CD4-positive, alpha-beta T cell treated with Interleukin-4 for 1 hour (primary cell): ENCODE results near the gene CD37.
"Not testable (repeated sequence)": the region's sequence is repeated elsewhere in the genome, so short reads cannot be mapped to it uniquely, and the experiment has no call there.

Source experiments
- DNase-seq, 2 donors: peaks; one replicate each; pipeline ENCODE4 v3.0.0-alpha.2; 2020 to 2022

Gene CD37

DNA sequence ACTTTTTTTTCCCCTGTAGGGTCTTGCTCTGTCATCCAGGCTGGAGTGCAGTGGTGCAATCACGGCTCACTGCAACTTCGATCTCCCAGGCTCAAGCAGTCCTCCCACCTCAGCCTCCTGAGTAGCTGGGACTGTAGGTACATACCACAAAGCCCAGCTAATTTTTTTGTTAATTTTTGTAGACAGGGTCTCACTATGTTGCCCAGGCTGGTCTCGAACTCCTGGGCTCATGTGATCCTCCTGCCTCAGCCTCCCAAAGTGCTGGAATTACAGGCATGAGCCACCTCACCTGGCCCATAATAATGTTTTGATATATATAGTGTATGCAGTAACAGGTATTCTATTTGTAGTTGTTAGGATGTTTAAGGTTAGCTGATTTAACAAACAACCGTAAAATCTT is 4.0 kb upstream of the CD37 start:
- DNase-seq, result not testable (repeated sequence)

DNA sequence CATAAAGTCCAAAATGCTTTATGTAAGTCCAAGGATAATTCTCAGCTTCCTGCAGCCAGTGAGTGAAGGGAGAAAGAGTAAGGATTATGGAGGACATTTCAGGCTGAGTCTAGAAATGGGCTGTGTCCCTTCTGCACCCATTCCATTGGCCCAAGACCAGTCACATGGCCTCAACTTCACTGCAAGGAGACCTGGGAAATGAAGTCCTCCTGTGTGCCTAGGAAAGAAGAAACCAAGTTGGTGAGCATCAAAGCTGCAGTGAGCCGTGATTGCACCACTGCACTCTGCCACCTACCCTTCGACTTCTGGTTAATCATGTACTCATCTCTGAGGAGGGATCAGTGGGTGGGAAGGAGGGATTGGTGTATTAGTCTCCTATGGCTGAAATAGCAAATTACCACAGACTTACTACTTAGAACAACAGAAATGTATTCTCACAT is 3.6 kb upstream of the CD37 start:
- peak; percentile 75 to 79 for DNase-seq

DNA sequence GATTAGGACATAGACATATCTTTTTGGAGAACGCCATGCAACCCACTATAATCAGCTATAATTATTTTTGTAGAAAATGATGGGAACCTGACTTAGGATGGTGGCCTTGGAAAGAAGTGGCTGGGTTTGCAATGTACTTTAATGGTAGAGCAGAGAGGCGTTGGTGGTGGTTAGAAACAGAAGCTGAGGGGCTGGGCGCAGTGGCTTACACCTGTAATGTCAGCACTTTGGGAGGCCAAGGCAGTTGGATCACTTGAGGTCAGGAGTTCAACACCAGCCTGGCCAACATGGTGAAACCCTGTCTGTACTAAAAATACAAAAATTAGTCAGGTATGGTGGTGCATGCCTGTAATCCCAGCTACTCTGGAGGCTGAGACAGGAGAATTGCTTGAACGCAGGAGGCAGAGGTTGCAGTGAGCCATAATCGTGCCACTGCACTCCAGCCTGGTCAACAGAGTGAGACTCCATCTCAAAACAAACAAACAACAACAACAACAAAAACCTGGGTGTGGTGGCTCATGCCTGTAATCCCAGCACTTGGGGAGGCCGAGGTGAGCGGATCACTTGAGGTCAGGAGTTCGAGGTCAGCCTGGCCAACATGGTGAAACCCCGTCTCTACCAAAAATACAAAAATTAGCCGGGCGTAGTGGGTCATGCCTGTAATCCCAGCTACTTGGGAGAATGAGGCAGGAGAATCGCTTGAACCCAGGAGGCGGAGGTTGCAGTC is 2.4 kb upstream of the CD37 start:
- DNase-seq, result not testable (repeated sequence)

DNA sequence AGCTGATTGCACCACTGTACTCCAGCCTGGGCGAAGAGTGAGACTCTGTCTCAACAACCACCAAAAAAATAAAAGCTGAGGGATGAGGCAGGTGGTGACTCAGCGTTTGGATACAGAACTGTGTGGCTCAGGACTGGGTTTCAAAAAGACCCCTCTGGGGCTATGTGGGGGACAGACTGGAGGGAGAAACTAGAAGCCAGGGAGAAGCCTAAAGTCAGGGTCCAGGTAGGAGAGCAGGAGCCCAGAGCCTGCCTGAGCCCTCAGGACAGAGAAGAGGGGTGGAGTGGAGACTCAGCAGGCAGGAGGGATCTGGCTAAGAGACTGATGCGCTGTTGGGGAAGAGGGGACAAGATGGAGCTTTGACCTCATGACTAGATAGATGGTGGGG is 1.8 kb upstream of the CD37 start:
- no peak for DNase-seq

DNA sequence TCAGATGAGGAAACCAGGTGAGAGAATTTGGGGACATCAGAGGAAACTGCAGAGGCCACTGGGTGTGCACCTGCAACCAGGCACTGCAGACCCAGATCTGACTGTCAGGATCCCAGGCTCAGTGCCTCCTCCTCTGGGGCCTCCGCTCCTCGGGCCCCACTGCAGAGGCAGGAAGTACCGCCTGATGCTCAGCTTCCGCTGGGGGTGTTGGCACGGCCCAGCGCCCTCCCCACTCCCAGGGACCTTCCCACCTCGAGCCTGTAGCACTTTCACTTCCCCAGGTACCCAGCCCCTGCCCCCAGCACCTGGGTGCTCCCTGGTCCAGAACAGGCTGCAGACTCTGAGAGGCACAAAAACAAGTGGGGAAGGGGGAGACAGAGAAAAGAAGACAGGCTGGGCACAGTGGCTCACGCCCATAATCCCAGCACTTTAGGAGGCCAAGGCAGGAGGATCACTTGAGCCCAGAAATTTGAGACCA is 1.4 kb upstream of the CD37 start:
- DNase-seq, result peak; percentile 70 to 86

DNA sequence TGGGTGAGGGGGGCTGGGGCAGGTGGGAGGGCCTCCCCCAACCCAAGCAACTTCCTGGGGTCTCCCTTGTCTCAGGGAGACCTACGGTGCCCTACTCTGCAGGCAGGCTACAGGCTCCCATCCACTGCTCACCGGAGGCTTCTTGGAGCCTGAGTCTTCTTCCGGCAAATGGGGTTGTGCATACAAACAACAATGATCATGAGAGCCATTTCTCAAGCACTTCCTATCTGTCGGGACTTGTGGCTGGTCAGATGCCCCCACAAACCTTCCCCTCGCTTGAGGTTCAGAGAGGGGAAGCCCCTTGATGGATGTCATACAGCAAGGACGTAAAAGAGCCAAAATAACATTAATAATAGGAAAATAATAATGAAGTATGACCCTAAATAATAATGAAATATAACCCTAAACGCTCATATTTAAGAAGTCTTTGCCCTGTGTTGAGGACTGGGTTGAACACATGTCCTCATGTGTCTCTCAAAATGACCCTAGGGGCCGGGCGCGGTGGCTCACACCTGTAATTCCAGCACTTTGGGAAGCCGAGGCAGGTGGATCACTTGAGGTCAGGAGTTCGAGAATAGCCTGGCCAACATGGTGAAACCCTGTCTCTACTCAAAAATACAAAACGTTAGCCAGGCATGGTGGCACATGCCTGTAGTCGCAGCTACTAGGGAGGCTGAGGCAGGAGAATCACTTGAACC is 727 bp downstream of the CD37 start:
- DNase-seq, result peak; percentile 42 to 48

DNA sequence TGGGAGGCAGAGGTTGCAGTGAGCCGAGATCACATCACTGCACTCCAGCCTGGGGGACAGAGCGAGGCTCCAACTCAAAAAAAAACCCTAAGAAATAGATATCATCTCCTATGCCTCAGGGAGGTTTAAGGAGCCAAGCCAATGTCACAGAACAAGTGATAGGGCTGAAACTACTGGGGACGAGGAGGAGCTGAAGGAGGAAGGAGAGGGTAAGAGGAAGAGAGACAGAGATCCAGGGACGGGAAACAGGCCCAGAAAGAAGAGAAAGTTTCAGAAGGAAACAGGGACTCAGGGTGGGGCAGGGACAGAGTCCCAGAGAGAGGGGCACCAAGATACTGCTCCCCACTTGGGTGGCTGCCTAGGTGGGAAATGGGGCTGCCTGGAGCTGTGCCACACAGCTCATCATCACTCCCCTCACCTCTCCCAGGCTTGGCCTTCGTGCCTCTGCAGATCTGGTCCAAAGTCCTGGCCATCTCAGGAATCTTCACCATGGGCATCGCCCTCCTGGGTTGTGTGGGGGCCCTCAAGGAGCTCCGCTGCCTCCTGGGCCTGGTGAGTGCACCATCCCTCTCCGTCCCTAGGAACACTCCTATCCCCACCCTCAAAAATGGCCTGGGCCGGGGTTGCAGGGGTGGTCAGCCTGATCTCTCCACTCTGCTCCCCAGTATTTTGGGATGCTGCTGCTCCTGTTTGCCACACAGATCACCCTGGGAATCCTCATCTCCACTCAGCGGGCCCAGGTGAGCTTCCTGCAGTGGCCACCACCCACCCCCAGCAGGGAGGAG is 1.5 kb downstream of the CD37 start:
- no peak for DNase-seq

DNA sequence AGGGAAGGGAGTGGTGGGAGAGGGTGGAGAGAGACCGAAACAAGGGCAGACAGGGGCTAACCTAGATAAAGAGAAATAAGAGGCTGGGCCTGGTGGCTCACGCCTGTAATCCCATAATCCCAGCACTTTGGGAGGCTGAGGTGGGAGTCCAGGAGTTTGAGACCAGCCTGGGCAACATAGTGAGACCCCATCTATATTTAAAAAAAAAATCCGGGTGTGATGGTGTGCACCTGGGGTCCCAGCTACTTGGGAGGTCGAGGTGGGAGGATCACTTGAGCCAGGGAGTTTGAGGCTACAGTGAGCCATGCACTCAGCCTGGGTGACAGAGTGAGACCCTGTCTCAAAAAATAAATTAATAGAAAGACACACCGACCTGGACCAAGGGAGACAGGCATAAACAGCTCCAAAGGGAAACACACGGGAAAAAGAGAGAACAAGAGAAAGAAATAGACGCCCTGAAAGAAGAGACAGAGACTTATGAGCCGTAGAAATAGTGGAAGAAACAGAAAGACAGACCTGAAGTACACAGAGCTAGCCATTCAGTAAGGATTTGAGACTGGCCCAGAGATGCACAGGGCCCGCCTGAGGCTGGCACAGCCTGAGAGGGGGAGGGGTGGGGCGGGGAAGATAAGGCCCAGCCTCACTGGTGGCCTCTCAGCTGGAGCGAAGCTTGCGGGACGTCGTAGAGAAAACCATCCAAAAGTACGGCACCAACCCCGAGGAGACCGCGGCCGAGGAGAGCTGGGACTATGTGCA is 2.2 kb downstream of the CD37 start:
- no peak for DNase-seq

DNA sequence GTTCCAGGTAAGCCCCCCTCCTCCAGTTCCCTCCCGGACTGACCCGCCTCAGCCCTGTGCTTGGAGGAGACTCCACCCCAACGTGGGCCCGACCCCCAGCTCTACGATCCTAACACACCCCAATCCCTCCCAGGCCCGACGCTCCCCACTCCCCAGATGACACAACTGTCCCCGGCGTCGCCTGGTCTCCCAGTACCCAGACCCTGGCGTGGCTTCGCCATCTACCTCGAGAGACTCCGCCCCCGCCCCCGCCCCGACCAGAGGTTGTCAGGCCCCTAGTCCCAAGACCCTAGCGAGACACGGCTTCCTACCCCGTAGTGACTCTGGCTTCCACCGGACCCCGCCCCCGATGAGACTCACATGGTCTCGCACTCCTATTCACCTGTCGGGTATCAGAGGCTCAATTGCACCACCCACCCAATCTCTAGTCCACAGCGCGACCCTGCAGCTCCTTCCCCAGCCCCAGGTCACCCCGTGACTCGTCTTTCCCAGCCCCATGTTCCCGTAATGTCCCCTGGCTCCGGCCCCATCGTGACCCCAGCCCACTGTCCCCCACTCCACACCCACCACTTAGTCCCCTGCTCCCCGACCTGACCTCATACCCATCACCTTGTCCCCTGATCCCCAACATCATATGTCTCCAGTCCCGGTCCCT is 2.9 kb downstream of the CD37 start:
- no peak for DNase-seq

DNA sequence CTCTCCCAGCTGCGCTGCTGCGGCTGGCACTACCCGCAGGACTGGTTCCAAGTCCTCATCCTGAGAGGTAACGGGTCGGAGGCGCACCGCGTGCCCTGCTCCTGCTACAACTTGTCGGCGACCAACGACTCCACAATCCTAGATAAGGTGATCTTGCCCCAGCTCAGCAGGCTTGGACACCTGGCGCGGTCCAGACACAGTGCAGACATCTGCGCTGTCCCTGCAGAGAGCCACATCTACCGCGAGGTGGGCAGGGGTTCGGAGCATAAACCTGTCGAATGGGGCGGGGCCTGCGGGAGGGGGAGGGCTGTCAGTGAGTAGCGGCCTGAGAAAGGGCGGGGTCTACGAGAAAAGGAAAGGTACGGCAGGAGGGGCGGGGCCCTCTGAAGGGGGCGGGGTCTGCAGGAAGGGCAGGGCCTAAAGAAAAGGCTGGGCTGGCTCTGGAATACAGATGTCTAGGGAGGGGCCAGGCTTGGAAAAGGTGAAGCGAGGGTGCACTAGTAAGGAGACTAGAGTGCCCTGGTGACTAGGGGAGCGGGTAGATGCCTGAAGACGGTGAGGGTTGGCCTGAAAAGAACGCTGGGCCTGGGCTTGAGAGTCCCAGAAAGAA is 3.6 kb downstream of the CD37 start:
- DNase-seq, result peak in 1 of 2 donors; percentile 47

DNA sequence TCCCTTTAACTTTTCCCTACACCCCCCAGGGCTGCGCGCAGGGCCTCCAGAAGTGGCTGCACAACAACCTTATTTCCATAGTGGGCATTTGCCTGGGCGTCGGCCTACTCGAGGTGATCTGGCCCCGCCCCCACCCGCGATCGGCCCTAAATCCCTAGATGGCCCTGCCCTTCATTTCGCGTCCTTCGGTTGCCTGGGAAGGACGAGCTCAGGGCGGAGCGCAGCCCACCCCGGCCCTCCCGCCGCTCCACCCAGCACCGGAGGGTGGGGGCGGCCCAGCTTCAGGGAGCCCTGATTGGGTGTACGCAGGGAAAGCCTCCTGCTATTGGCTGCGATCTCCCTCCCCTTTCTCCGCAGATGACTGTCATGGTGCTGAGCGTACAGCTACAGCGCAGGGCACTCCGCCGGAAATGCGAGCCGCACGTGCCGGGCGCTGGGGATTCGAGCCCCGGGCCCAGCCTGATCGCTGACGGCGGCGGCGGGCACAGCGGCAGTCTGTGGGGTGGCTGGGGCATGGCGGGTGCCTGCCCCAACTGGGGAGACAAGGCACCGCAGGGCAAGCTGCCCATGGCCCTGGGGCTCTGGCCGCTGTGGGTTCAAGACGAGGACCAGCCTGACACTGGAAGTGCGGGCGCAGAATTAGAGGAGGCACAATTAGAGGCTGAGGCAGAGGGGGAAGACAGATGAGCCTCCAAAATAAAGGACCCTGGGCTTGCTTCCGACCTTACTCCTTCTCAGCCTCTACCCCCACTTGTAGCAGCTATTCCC is 4.3 kb downstream of the CD37 start:
- DNase-seq, result no peak

DNA sequence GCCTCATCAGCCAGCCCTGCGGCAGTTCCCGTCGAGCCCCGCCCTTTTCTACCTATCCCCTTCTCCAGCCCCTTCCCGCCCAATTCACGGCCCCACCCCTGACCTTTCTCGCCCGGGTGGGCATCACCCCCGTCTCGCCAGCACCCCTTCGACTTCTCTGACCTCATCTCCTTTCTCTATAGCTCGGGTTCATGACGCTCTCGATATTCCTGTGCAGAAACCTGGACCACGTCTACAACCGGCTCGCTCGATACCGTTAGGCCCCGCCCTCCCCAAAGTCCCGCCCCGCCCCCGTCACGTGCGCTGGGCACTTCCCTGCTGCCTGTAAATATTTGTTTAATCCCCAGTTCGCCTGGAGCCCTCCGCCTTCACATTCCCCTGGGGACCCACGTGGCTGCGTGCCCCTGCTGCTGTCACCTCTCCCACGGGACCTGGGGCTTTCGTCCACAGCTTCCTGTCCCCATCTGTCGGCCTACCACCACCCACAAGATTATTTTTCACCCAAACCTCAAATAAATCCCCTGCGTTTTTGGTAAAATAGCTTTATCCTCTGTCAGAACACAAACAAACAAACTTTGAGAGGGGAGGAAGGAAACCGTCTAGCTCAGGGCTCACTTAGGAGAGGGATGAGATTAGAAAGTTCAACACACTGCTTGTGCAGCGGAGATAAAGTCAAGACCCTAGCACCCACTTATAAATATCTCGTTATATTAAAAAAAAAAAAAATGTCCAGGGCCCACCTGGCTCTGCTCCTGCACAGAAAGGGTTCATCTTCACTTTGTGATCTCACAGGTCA is 5.1 kb downstream of the CD37 start:
- peak; percentile 24 to 92 for DNase-seq

DNA sequence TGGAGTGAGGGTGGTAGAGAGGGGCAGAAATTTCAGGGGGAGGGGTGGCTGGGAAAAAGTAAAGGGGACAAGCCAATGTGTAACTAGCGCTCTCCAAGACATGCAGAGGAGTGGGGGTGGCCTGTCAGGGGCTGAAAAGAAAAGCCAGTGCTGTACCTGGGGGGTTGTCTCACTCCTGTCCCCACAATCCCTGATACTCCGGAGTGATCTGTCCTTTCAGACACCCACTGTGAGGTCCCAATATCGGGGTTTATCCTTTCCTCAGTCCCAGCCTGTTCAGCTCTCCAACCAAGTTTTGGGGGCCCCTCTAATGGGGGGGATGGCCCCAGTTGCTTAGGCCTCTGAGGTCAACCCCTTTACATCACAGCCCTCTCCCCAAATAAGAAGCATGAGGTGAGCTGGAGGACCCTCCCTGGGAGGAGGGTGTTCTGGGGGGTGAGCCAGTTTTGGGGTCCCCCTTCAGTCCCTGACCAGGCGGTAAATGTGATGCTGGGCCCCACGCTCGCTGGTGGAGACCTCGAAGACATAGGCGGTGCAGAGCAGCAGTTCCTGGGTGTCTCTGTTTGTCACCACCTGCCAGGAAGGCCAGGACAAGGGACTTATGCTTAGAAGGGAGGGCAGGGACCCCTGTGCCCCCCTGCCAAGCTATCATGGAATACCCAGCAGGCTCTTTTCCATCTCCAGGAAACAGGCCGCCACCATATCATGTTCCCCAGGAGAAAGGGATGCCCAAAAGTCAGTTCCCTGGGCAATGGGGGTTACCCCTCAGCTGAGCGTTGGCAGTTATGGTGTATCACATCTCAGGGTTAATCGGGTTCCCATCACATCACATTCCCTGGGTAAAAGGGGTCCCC is 5.9 kb downstream of the CD37 start:
- DNase-seq, result no peak

DNA sequence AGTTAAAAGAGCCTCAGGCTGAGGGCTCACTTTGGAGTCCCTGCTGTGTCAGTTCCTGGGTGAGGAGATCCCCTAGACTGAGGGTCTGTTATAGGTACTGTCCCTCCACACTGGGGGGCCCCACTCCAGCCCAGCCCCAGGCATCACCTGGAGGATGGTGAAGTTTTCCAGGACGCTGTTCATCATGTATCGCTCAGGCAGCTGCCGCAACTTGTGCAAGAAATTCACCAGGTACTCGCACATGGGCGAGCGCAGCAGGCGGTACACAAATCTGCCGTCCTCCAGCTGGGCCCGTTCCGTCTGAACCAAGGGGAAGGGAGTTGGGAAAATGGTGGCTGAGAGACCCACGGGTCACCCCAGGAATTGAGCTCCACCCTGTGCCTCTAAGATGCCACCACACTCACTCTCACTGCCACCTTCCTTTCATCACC is 7.1 kb downstream of the CD37 start:
- DNase-seq, result no peak

DNA sequence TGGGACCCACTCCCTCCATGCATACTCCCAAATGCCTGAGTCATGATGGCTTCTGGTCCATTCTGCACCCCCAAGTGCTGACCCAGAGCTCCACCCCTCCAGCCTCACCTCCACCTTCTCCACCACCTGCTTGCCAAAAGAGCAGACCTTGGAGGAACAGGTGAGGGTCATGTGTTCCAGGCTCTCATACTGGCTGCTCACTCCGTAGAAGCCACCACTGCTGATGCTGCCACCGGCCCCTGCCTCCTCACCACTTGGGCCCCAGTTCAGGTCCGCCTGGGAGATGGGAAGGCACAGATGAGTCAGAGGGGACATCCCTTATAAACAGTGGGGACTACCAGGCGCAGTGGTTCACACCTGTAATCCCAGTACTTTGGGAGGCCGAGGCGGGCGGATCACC is 7.9 kb downstream of the CD37 start:
- DNase-seq, result no peak

DNA sequence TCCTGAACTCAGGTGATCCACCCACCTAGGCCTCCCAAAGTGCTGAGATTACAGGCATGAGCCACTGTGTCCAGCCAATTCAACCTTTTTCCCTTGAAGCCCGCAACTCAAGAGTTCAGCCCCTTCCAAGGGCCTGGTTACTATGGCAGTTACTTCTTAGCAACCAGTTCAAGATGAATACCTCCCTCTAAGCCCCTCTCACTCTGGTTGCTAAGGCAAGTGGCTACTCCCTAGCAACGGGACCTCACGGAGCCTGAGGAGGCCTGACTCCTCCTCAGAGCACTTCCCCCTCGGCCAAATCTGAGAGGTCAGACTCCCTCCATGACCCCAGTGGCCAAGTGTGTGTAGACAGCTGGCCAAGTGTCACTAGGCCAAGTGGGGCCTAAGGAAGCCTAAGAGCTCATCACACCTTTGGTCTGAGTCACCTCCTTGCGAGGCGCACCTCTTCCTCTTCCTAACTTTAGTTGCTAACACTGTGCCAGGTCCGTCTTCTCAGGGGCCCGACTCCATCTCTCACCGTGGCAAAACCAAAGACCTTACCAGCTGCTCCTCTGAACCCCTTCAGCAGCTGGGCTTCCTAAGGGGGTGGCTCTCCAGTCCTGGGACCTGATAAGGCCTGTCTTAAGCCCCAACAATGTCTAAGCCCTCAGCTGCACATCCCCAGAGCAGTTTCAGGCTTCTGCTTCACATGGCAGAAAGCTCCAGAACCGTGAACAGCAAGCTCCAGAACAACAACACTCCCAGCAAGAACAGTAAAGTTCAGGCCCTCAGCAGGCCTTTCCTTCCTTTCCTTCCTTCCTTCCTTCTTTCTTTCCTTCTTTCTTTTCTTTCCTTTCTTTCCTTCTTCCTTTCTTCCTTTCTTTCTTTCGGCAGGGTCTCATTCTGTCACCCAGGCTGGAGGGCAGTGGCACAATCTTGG is 9.6 kb downstream of the CD37 start:
- no peak for DNase-seq

DNA sequence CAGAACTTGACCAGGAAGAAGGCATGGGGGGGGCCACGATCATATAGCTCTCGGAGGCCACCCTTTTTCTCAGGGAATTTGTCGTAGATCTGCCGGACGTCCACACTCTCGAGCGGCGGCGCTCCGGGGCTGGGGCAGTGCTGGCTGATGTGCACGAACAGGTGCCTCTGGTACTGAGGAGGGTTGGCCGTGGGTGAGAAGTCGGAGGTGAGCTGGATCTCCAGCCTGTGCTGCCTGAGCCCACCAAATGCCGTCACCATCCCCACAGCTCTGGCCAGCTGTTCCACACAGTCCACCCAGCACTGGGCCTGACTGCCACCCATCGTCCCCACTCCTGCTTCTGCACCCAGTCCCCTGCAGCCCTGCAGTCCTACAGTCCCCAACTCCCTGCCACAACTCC is 12.0 kb downstream of the CD37 start:
- DNase-seq, result no peak

DNA sequence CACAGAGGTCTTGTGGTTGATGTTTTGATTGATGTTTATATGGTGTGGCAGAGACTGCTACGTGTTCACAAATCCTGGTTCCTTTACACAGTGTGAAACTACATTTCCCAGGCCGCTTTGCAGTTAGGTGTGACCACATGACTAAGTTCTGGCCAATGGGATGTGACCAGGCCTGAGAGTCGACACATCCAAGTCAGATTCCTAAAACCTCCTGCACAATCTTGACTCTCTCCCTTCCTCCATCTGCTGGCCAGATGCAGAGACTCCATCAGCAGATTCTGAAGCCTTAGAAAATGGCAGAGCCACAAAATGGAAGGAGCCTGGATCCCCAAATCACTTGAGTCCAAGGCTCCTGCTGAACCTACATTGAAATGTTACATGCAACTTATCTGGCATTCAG is 12.6 kb downstream of the CD37 start:
- peak; percentile 30 to 38 for DNase-seq
